ENCODE data around the gene NFILZ. TPM values are rescaled to one million over a fixed set of nuclear protein-coding genes. Genes with fewer than 3 reads are reported as not detected.
A peak's percentile ranks its signal among the peaks of the same experiment; 100 is the strongest.
"Not testable (repeated sequence)": the region's sequence is repeated elsewhere in the genome, so short reads cannot be mapped to it uniquely, and the experiment has no call there.

The NFILZ gene
- total RNA-seq, 2 donors from 2014 or later, result not detected

DNA sequence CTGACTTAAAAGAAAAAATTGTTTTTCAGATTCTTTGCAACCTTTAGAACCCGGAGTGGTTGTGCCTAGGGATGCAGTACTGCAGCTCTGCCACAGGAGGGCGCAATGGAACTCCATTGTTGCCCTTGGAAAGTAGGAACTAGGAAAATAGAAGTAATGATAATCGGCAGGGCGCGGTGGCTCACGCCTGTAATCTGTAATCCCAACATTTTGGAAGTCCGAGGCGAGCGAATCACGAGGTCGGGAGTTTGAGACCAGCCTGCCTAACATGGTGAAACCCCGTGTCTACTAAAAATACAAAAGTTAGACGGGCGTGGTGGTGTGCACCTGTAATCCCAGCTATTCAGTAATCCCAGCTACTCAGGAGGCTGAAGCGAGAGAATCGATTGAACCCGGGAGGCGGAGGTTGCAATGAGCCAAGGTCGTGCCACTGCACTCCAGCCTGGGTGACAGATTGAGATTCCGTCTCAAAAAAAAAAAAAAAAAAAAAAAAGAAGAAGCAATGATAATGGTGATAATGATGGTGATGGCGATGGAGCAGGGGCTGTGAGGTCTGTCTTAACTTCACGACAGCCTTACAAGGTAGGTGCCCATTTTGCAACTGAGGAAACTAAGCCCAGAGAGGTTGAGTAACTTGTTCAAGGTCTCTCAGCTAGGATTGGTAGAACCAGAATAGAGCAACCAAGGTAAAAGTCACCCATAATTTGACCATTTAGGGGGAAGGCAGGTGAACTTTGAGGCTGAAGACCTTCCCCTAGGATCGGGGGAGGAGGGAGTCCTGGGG is 14.4 kb upstream of the NFILZ start:
- DNase-seq (peak; percentile 59 to 71), ATAC-seq (replicated peaks in 1 of 2) (peak; percentile 38 to 41)
- Mint-ChIP-seq H3K4me1 (ENCODE audit: low read depth) (peaks cover 26% of the 10 kb centered on the region), H3K27ac (no peak overlapping the region), H3K9me3 (no peaks in the 10 kb centered on the region), H3K4me3 (peak overlapping the region in 1 of 2 donors; percentile 26), H3K36me3 (ENCODE audit: insufficient read depth in 2 of 2) (no peaks in the 10 kb centered on the region), H3K27me3 (ENCODE audit: low read depth) (peaks cover 11% of the 10 kb centered on the region)

DNA sequence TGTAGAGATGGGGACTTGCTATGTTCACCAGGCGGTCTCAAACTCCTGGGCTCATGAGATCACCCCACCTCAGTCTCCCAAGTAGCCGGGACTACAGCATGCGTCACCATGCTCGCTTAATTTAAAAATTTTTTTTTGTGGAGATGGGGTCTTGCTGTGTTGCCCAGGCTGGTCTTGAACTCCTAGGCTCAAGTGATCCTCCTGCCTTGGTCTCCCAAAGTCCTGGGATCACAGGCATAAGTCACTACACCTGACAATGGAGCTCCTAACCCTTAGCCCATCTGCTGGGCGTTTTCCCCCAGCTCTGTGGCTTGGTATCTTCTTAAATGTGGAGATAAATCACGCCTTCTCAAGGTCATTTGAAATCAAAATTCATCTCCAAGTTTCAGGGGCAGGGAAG is 13.6 kb upstream of the NFILZ start:
- no peaks in the 10 kb centered on the region for H3K36me3 Mint-ChIP-seq (ENCODE audit: insufficient read depth in 2 of 2)
- no peak overlapping the region for H3K4me3 Mint-ChIP-seq
- peaks cover 22% of the 10 kb centered on the region for H3K4me1 Mint-ChIP-seq (ENCODE audit: low read depth)
- H3K27me3 Mint-ChIP-seq (ENCODE audit: low read depth), result peaks cover 11% of the 10 kb centered on the region
- DNase-seq (no peak), ATAC-seq (replicated peaks in 1 of 2) (no peak)
- no peaks in the 10 kb centered on the region for H3K9me3 Mint-ChIP-seq
- no peak overlapping the region for H3K27ac Mint-ChIP-seq

DNA sequence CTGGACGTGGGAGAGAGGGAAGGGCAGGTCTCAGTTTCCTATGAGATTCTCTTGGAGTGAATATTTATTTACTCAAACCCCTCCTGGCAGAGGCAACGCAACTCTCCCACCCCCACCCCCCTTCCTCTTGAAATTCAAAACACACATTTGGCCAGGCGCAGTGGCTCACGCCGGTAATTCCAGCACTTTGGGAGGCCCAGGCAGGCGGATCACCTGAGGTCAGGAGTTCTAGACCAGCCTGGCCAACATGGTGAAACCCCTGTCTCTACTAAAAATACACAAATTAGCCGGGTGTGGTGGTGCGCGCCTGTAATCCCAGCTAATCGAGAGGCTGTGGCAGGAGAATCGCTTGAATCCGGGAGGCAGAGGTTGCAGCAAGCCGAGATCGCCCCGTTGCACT is 13.1 kb upstream of the NFILZ start:
- H3K9me3 Mint-ChIP-seq; H3K4me3 Mint-ChIP-seq; ATAC-seq (replicated peaks in 1 of 2); DNase-seq; H3K27ac Mint-ChIP-seq; H3K36me3 Mint-ChIP-seq (ENCODE audit: insufficient read depth in 2 of 2): not testable (repeated sequence)
- H3K4me1 Mint-ChIP-seq (ENCODE audit: low read depth), result peaks cover 18% of the 10 kb centered on the region
- peaks cover 11% of the 10 kb centered on the region for H3K27me3 Mint-ChIP-seq (ENCODE audit: low read depth)

DNA sequence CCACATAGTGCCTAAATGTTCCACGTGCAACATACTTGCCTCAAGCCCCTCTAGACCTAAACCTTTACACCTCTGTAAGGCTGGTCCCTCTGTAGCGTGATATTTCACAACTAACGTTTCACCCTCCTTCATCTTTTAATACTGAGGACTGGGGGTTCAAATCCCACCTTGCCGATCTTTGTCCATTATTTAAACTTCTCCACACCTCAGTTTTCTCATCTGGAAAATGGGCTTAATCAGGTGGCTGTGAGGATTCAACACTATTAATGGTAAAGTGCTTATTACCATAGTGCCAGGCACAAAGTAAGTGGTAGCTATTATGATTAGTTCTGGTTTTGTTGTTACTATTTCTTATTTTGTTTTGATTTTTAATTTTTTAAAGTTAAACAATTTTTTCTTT is 12.4 kb upstream of the NFILZ start:
- Mint-ChIP-seq H3K9me3 (no peaks in the 10 kb centered on the region), H3K27ac (no peak overlapping the region), H3K4me1 (ENCODE audit: low read depth) (peaks cover 12% of the 10 kb centered on the region), H3K36me3 (ENCODE audit: insufficient read depth in 2 of 2) (no peaks in the 10 kb centered on the region), H3K27me3 (ENCODE audit: low read depth) (peaks cover 11% of the 10 kb centered on the region), H3K4me3 (no peak overlapping the region)
- no peak for ATAC-seq (replicated peaks in 1 of 2)
- no peak for DNase-seq

DNA sequence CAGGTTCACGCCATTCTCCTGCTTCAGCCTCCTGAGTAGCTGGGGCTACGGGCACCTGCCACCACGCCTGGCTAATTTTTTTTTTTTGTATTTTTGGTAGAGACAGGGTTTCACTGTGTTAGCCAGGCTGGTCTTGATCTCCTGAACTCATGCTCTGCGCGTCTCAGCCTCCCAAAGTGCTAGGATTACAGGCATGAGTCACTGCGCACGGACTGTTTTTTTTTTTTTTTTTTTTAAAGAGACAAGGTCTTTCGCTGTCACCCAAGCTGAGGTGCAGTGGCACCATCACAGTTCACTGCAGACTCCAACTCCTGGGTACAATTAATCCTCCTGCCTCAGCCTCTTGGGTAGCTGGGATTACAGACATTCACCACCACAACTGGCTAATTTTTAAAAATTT is 11.7 kb upstream of the NFILZ start:
- no peak for DNase-seq
- Mint-ChIP-seq H3K27me3 (ENCODE audit: low read depth) (peaks cover 11% of the 10 kb centered on the region), H3K27ac (no peak overlapping the region), H3K4me3 (no peak overlapping the region), H3K36me3 (ENCODE audit: insufficient read depth in 2 of 2) (no peaks in the 10 kb centered on the region), H3K9me3 (no peaks in the 10 kb centered on the region), H3K4me1 (ENCODE audit: low read depth) (peaks cover 12% of the 10 kb centered on the region)
- no peak for ATAC-seq (replicated peaks in 1 of 2)

DNA sequence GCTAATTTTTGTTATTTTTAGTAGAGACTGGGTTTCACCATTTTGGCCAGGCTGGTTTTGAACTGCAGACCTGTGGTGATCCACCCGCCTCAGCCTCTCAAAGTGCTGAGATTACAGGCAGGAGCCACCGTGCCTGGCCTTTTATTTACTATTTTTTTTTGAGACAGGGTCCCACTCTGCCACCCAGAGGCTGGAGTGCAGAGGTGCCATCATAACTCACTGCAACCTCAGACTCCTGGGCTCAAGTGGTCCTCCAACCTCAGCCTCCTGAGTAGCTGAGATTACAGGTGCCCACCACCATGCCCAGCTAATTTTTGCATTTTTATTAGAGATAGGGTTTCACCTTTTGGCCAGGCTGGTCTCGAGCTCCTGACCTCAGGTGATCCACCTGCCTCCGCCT is 7.5 kb upstream of the NFILZ start:
- H3K27ac Mint-ChIP-seq; H3K36me3 Mint-ChIP-seq (ENCODE audit: insufficient read depth in 2 of 2); H3K4me1 Mint-ChIP-seq (ENCODE audit: low read depth); H3K4me3 Mint-ChIP-seq; H3K9me3 Mint-ChIP-seq; H3K27me3 Mint-ChIP-seq (ENCODE audit: low read depth); ATAC-seq (replicated peaks in 1 of 2); DNase-seq: not testable (repeated sequence)

DNA sequence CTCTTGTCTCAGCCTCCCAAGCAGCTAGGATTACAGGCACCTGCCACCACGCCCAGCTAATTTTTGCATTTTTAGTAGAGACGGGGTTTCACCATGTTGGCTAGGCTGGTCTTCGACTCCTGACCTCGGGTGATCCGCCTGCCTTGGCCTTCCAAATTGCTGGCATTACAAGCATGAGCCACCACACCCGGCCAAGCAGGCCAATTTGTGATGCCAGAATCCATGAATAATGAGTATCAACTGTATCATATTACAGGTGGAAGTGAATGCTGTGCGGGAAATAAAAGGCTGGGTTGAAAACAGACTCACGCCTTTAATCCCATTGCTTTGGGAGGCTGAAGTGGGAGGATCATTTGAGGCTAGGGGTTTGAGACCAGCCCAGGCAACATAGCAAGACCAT is 3.6 kb upstream of the NFILZ start:
- ATAC-seq (replicated peaks in 1 of 2) (no peak), DNase-seq (no peak)
- Mint-ChIP-seq H3K27me3 (ENCODE audit: low read depth) (no peaks in the 10 kb centered on the region), H3K9me3 (no peaks in the 10 kb centered on the region), H3K4me1 (ENCODE audit: low read depth) (no peaks in the 10 kb centered on the region), H3K27ac (no peak overlapping the region), H3K36me3 (ENCODE audit: insufficient read depth in 2 of 2) (no peaks in the 10 kb centered on the region), H3K4me3 (no peak overlapping the region)

DNA sequence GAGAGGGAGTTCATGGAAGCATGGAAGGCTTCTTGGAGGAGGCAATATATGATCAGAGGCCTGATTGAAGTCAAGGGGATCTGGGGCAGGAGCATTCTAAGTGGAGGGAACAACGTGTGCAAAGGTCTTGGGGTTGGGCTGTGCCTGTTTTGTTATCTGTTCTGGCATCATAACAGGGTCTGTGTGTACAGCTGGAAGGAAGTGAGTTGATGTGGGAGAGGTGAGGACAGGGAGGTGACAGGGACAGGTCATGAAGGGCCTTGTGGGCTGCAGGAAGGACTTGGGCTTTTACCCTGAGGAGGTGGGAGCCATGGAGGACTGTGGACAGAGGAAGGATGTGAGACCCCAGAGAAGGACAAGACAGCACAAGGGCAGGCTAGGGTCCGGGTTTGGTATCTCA is 1.2 kb upstream of the NFILZ start:
- Mint-ChIP-seq H3K27me3 (ENCODE audit: low read depth) (no peaks in the 10 kb centered on the region), H3K36me3 (ENCODE audit: insufficient read depth in 2 of 2) (no peaks in the 10 kb centered on the region), H3K4me3 (no peak overlapping the region), H3K4me1 (ENCODE audit: low read depth) (no peaks in the 10 kb centered on the region), H3K27ac (no peak overlapping the region), H3K9me3 (no peaks in the 10 kb centered on the region)
- ATAC-seq (replicated peaks in 1 of 2) (no peak), DNase-seq (no peak)

DNA sequence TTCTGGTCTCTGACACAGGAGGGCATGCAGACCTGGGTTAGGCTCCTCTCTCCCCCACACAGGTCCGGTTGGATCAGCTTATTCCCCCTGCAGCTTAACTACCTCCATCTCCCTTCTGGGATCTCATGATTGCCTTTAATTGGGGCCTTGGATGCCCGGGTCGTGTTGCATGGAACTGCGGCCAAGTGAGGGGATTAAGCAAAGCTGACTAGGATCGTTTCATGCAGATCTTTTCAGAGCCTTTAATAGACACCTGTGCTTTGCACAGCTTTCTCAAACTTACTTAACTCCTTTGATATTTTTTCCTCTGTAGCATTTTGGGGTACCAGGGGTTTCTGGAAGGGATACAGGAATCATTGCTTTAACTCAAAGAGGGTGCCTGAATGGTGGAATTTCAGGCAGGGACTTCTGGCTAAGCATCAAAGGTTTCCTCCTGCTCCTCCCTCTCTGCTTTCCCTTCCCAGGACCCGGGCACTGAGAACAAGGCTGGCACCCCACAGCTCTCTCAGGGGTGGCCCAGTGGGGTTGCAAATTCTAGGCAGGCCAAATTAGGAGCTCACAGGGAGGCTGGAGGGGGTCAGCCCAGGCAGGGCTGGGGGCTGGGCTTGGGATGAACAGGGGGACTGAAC is 477 bp downstream of the NFILZ start:
- no peak for ATAC-seq (replicated peaks in 1 of 2)
- DNase-seq, result no peak
- Mint-ChIP-seq H3K4me1 (ENCODE audit: low read depth) (no peaks in the 10 kb centered on the region), H3K9me3 (no peaks in the 10 kb centered on the region), H3K27ac (no peak overlapping the region), H3K4me3 (no peak overlapping the region), H3K36me3 (ENCODE audit: insufficient read depth in 2 of 2) (no peaks in the 10 kb centered on the region), H3K27me3 (ENCODE audit: low read depth) (no peaks in the 10 kb centered on the region)

DNA sequence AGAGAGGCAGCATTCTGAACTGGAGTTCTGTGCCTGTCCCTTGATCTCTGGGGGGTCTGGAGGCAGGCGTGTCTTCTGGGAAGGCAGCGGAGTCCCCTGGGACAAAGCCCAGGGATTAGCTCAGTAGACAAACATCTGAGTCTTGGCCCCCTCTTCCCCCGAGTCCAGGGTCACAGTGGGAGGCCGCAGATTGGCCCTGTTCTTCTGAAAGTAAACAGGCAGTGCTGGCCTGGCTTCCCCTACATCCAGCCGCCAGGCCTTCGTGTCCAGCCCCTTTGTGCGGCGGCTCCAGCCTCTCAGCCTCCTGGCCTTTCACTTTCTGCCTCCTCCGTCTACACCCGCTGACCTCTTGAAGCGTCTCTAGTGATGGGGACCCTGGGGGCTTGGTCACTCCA is 989 bp downstream of the NFILZ start:
- H3K4me1 Mint-ChIP-seq (ENCODE audit: low read depth), result no peaks in the 10 kb centered on the region
- no peak overlapping the region for H3K4me3 Mint-ChIP-seq
- no peak overlapping the region for H3K27ac Mint-ChIP-seq
- H3K9me3 Mint-ChIP-seq, result no peaks in the 10 kb centered on the region
- H3K36me3 Mint-ChIP-seq (ENCODE audit: insufficient read depth in 2 of 2), result no peaks in the 10 kb centered on the region
- ATAC-seq (replicated peaks in 1 of 2), result no peak
- no peaks in the 10 kb centered on the region for H3K27me3 Mint-ChIP-seq (ENCODE audit: low read depth)
- no peak for DNase-seq

DNA sequence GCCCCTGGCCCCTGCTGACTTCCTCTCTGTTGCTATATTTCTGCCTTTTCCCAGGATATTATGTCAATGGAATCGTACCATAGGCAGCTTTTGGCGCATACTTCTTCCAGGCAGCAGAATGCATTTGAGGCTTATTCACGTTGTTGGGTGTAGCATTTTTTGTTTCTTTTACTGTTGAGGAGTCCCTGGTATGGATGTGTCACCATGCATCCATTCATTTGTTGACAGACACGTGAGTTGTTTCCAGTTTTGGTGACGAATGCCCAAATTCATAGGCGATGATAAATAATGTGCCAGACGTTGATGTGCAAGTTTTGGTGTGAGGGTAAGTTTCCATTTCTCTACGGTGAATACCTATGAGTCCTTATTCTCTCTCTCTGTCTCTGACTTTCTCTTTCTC is 5.0 kb downstream of the NFILZ start:
- H3K4me1 Mint-ChIP-seq (ENCODE audit: low read depth), result no peaks in the 10 kb centered on the region
- no peak for DNase-seq

DNA sequence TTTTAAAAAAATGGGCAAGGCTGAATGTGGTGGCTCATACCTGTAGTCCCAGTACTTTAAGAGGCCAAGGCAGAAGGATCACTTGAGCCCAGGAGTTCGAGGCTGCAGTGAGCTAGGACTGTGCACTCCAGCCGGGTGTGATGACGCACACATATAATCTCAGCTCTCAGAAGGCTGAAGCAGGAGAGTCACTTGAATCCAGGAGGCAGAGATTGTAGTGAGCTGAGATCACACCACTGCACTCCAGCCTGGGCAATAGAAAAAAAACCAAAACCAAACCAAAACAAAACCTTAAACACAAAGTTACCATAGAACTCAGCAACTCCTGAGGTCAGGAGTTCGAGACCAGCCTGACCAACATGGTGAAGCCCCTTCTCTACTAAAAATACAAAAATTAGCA is 6.6 kb downstream of the NFILZ start:
- H3K9me3 Mint-ChIP-seq; DNase-seq; H3K4me3 Mint-ChIP-seq; ATAC-seq (replicated peaks in 1 of 2); H3K36me3 Mint-ChIP-seq (ENCODE audit: insufficient read depth in 2 of 2); H3K4me1 Mint-ChIP-seq (ENCODE audit: low read depth); H3K27ac Mint-ChIP-seq: not testable (repeated sequence)
- peaks cover 17% of the 10 kb centered on the region for H3K27me3 Mint-ChIP-seq (ENCODE audit: low read depth)

More for the DNA sequence above, 5.0 kb downstream of the NFILZ start:
- Mint-ChIP-seq H3K27ac (no peak overlapping the region), H3K36me3 (ENCODE audit: insufficient read depth in 2 of 2) (no peaks in the 10 kb centered on the region), H3K27me3 (ENCODE audit: low read depth) (peaks cover 14% of the 10 kb centered on the region), H3K9me3 (no peaks in the 10 kb centered on the region), H3K4me3 (no peak overlapping the region)
- ATAC-seq (replicated peaks in 1 of 2), result no peak

DNA sequence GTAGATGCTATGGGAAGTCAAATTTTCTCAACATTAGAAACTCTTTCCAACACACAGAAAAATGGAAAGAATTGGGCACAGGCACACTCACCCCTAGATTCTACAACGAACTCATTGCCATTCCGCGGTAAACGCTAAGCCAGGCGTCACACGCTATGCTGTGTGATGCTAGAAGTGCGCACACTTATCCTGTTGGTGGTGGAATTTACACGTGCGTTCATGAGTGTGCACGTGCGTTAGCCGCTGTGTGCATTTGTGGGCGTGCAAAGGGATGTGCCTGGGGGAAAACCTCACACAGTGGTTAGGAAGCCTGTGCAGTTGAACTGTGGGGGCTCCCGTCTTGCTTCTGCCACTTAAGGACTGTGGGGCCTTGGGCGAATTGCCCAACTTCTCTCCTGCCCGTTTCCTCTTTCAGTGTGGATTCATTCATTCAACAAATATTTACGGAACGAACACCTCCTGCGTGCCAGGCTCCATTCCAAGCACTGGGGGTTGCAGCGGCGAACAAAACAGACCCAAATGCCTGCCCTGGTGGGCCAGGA is 7.7 kb downstream of the NFILZ start:
- Mint-ChIP-seq H3K9me3 (peaks cover 4% of the 10 kb centered on the region in 2 donors), H3K4me1 (ENCODE audit: low read depth) (no peaks in the 10 kb centered on the region), H3K27me3 (ENCODE audit: low read depth) (peaks cover 18% of the 10 kb centered on the region), H3K4me3 (no peak overlapping the region), H3K27ac (no peak overlapping the region), H3K36me3 (ENCODE audit: insufficient read depth in 2 of 2) (peaks cover 0 to 1% of the 10 kb centered on the region in 2 donors)
- ATAC-seq (replicated peaks in 1 of 2) (no peak), DNase-seq (no peak)
